Nephron (organoid): ENCODE results near the gene ATG14.

ENCODE experiments used
- H3K27ac Mint-ChIP-seq, 3 experiments: 2 replicates each; pipeline ENCODE4 v1.8.0; 2020; ENCODE audit warnings: mixed read lengths in 3 of 3, mild to moderate bottlenecking in 2 of 3, moderate library complexity in 1 of 3
- H3K27me3 Mint-ChIP-seq: 2 replicates; pipeline ENCODE4 v1.8.0; 2021; ENCODE audit warnings: low read depth, mild to moderate bottlenecking, moderate library complexity, mixed read lengths
- H3K36me3 Mint-ChIP-seq: 2 replicates; pipeline ENCODE4 v1.8.0; 2020; ENCODE audit warnings: low read depth, mixed read lengths
- H3K4me1 Mint-ChIP-seq: 2 replicates; pipeline ENCODE4 v1.8.0; 2020; ENCODE audit warnings: mixed read lengths
- H3K4me3 Mint-ChIP-seq, 3 experiments: 2 replicates each; pipeline ENCODE4 v1.8.0; 2020; ENCODE audit warnings: mild to moderate bottlenecking in 3 of 3, mixed read lengths in 3 of 3, moderate library complexity in 2 of 3
- H3K9me3 Mint-ChIP-seq: 2 replicates; pipeline ENCODE4 v1.8.0; 2020; ENCODE audit warnings: mixed read lengths
- CTCF ChIP-seq, 3 experiments: fragments of 200-600 bp; sonication (generic); IDR thresholded peaks; one replicate each; pipeline ENCODE4 v1.5.0; 2021; ENCODE audit warnings: antibody characterized with exemption in 3 of 3; ENCODE audit not compliant: unreplicated experiment in 3 of 3

ATG14 gene

DNA sequence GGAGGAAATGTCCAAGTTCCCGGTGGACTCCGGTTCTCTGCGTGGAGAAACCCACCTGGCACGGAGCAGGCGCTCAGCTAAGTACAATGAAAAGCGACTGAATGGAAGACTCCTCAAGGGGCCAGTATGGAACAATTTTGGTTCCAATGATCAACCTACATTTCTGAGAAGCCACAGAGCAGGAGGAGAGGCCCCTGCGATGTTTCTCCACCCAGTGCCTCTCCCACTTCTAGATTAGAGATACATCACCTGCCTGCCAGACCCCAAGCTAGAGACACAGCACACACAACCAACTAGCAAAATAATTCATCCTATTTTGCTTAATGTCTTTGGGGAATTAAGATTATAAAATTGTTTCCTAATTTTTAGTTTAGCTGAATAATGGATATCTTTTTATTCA is 38.8 kb downstream of the ATG14 start:
- Mint-ChIP-seq H3K36me3 (peaks cover 74% of the 10 kb centered on the region), H3K27ac (no peak overlapping the region), H3K4me3 (no peak overlapping the region), H3K9me3 (no peaks in the 10 kb centered on the region), H3K4me1 (no peaks in the 10 kb centered on the region), H3K27me3 (no peaks in the 10 kb centered on the region)
- no peak for TF ChIP-seq CTCF (IDR thresholded peaks at IDR 0.05; ENCODE audit: unreplicated experiment in 3 of 3)

DNA sequence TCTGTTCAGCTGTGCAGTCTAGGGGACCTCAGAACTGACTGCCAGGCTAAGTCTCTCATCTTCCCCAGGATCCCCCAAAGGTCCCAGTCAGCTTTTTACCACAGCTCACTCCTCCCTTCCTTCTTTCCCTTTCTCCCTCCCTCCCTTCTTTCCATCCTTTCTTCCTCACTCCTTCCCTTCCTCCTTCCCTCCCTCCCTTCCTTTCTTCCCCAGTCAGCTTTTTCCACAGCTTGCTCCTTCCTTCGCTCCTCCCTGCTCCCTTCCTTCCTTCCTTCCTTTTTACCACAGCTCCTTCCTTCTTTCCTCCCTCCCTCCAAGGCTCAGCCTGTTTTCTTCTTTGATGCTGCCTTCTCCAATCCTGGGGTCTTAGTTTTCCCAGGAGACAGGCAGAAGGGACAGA is 39.2 kb downstream of the ATG14 start:
- Mint-ChIP-seq H3K4me1 (no peaks in the 10 kb centered on the region), H3K27me3 (no peaks in the 10 kb centered on the region), H3K9me3 (no peaks in the 10 kb centered on the region), H3K36me3 (peaks cover 74% of the 10 kb centered on the region), H3K27ac (no peak overlapping the region), H3K4me3 (no peak overlapping the region)
- no peak for TF ChIP-seq CTCF (IDR thresholded peaks at IDR 0.05; ENCODE audit: unreplicated experiment in 3 of 3)

DNA sequence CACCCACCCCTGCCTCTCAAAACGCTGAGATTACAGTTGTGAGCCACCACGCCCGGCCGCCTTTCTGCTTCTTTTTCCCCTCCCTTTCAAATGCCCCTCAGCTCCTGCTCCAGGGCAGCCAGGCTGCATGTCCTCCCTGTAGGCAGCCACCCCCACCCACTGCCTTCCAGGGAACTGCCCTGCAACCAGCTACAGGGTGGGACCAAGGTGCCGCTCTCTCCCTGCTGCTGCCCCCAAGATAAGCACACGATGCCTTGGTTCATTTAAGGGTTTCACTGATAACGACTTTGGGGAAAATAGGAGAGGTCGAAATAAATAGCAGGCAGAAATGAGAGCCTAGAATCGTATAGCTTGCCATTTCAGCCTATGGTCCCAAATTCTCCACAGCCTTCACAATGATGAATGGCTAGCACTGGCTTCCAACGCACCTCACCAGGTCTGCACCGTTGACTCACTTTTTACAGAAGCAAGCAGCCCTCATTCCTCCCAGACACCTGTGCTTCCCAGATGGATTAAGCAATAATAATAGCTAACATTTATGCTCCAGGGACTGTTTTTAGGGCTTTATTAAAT is 40.7 kb downstream of the ATG14 start:
- Mint-ChIP-seq H3K4me1 (no peaks in the 10 kb centered on the region), H3K9me3 (no peaks in the 10 kb centered on the region), H3K36me3 (peaks cover 73% of the 10 kb centered on the region), H3K27me3 (no peaks in the 10 kb centered on the region), H3K27ac (no peak overlapping the region), H3K4me3 (no peak overlapping the region)
- no peak for TF ChIP-seq CTCF (IDR thresholded peaks at IDR 0.05; ENCODE audit: unreplicated experiment in 3 of 3)

DNA sequence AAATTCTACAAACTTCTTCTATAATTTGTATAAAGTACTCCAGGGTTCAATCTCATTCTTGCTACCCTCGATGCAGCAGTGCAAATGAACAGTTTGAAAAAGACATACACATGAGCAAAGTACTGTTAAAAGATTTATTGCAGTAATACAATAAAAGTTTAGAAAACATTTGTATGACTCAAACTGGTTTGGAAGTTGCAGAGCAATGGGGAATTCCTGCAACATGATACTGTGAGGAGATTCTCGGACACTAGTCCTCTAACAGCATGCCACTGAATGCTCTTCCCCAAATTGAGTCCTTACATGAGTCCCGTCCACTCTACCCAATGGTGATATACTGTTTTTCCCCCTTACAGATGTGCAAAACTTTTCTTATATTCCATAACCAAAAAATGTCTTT is 45.4 kb downstream of the ATG14 start:
- no peaks in the 10 kb centered on the region for H3K27me3 Mint-ChIP-seq
- H3K36me3 Mint-ChIP-seq: peaks cover 61% of the 10 kb centered on the region
- H3K4me1 Mint-ChIP-seq: no peaks in the 10 kb centered on the region
- H3K4me3 Mint-ChIP-seq: no peak overlapping the region
- no peak for TF ChIP-seq CTCF (IDR thresholded peaks at IDR 0.05; ENCODE audit: unreplicated experiment in 3 of 3)
- H3K9me3 Mint-ChIP-seq: no peaks in the 10 kb centered on the region
- H3K27ac Mint-ChIP-seq: no peak overlapping the region

DNA sequence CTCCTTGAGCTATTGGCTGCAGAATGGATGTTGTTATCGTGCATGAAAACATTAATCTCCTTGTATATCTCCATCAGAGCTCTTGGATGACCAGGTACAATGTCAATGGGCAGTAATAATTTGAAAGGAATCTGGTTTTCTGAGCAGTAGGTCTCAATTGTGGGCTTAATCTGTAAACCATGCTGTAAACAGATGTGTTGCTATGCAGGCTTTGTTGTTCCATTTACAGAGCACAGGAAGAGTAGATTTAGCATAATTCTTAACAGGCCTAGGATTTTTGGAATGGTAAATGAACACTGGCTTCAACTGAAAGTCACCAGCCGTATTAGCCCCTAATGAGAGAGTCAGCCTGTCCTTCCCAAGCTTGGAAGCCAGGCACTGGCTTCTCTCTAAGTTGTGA is 50.4 kb downstream of the ATG14 start:
- TF ChIP-seq CTCF (IDR thresholded peaks at IDR 0.05; ENCODE audit: unreplicated experiment in 3 of 3): no peak
- H3K27me3 Mint-ChIP-seq: no peaks in the 10 kb centered on the region
- H3K4me3 Mint-ChIP-seq: no peak overlapping the region
- H3K27ac Mint-ChIP-seq: no peak overlapping the region
- peaks cover 22% of the 10 kb centered on the region for H3K36me3 Mint-ChIP-seq
- H3K9me3 Mint-ChIP-seq: no peaks in the 10 kb centered on the region
- H3K4me1 Mint-ChIP-seq: no peaks in the 10 kb centered on the region

DNA sequence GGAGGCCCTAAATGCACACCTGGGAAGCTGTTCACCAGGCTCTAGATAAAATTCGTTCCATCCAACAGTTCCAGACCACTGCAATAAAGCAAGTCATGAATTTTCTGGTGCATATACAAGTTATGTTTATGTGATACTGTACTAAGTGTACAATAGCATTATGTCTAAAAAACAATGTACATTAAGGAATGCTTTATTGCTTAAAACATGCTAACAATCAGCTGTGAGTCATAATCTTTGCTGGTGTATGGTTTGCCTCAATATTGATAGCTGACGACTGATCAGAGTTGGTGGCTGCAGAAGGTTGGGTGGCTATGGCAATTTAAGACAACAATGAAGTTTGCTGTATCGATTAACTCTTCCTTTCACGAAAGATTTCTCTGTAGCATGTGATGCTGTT is 52.3 kb downstream of the ATG14 start:
- TF ChIP-seq CTCF (IDR thresholded peaks at IDR 0.05; ENCODE audit: unreplicated experiment in 3 of 3): no peak
- peaks cover 19% of the 10 kb centered on the region for H3K36me3 Mint-ChIP-seq
- H3K27ac Mint-ChIP-seq: no peak overlapping the region
- no peaks in the 10 kb centered on the region for H3K9me3 Mint-ChIP-seq
- no peaks in the 10 kb centered on the region for H3K27me3 Mint-ChIP-seq
- H3K4me3 Mint-ChIP-seq: no peak overlapping the region
- H3K4me1 Mint-ChIP-seq: no peaks in the 10 kb centered on the region
